ENCODE results near the gene PARP16.

- TF ChIP-seq CTCF (conservative IDR thresholded peaks at IDR 0.05; ENCODE audit: low read length) = no peak
- no peak for TF ChIP-seq EZH2phosphoT487 (IDR thresholded peaks at IDR 0.05; ENCODE audit: borderline replicate concordance)
Observed at GRCh38 chr15:65259367-65259797, 27.3 kb downstream of the PARP16 start.

All from Loucy (cell line).